HCT116 (cell line): ENCODE results near the gene AGAP4.
"Not testable (repeated sequence)": the region's sequence is repeated elsewhere in the genome, so short reads cannot be mapped to it uniquely, and the experiment has no call there.

ENCODE experiments used
- CTCF ChIP-seq, 3 experiments: fragments of 200-600 bp in 1 of 3; sonication (generic) in 1 of 3; IDR thresholded peaks in 2 of 3; conservative IDR thresholded peaks in 1 of 3; 2 replicates each; pipeline ENCODE4 v1.5.1; 2012 to 2017; ENCODE audit warnings: low read depth in 2 of 3, low read length in 2 of 3, antibody characterized with exemption in 1 of 3, borderline replicate concordance in 1 of 3, control low read depth in 1 of 3, mild to moderate bottlenecking in 1 of 3, mixed read lengths in 1 of 3, mixed run types in 1 of 3, moderate library complexity in 1 of 3; ENCODE audit not compliant: insufficient read depth in 1 of 3
- JUND ChIP-seq: IDR thresholded peaks from 2 replicates; pipeline ENCODE4 v1.6.1; 2012
- POLR2A ChIP-seq: IDR thresholded peaks from 2 replicates; pipeline ENCODE4 v1.7.0; 2011; ENCODE audit warnings: borderline replicate concordance; ENCODE audit not compliant: insufficient read depth, insufficient read length; ENCODE audit errors: extremely low read depth
- SIN3A ChIP-seq: IDR thresholded peaks from 2 replicates; pipeline ENCODE4 v1.6.1; 2012; ENCODE audit warnings: low read depth

- not testable (repeated sequence) for TF ChIP-seq CTCF (IDR thresholded peaks at IDR 0.05 in 2 of 3, conservative IDR thresholded peaks at IDR 0.05 in 1 of 3; ENCODE audit: borderline replicate concordance in 1 of 3, insufficient read depth in 1 of 3, low read depth in 2 of 3, low read length in 2 of 3); POLR2A; JUND; SIN3A
Measured at GRCh38 chr10:45786217-45786616, 61.1 kb downstream of the AGAP4 start.
